Activated CD4-positive, alpha-beta T cell treated with anti-CD3 and anti-CD28 coated beads, Interleukin-2, amount 50 U/mL, for 16 hours (primary cell): ENCODE measurements around the gene VANGL2.

Experiments
- DNase-seq: peaks from one replicate; pipeline ENCODE4 v3.0.0-alpha.2; 2020

Gene VANGL2

DNA sequence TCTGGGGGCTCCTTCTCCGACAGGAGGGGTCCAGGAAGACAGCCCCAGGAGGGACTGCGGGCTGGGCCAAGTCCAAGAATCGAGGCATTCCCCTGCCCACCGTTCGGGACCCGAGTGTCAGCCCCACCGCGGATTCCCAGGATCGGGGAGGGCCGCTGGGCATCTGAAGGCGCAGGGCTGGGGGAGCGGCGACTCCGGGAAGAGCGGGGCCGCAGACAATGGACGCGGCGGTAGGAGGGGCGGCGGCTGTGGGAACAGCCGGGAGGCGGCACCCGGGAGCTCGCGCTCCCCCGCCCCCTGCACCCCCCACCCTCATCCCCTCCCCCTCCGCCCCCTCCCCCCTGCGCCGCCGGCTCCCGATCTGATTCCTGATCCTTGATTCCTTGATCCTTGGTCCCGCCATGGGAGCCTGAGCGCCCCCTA lies at the start of gene VANGL2:
TSS of gene VANGL2 (plus strand) at position 342 of the 423 bp plus-strand sequence. CDS start 15,274 bp downstream, outside the sequence.
- peak; percentile 12 for DNase-seq

DNA sequence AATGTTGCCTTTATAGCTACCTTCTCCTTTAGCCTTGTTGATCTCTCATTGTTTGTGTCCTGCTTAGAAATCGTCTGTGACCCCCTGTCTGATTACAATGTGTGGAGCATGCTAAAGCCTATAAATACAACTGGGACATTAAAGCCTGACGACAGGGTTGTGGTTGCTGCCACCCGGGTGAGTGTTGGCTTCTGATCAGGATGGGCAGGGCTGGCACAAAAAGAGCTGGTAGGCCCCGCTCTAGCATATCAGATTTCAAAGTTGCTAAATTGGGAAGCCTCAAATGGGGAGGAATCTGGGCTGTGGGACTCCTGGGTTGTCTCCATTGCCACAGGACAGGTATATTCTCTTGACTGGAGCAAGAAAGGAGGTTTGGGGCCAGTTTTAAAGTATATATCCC lies 48.7 kb upstream of the VANGL2 start:
- DNase-seq: no peak

DNA sequence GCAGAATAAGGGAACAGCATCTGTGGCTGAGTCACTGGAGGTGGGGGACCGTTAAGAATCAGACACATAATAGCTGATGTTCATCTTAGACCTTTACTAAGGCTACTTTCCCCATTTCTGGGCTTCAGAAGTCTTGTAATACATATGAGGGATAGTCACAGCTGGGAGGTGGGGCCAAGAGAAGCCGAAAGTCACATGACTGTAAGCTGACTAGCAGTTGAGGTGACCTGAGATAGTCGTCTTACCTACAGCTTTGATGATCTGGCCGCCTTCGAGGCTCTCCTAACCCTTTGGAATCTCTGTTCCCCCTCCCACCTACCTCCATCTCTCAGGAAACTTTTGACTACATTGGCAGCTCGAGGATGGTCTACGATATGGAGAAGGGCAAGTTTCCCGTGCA lies 47.8 kb upstream of the VANGL2 start:
- DNase-seq: no peak

DNA sequence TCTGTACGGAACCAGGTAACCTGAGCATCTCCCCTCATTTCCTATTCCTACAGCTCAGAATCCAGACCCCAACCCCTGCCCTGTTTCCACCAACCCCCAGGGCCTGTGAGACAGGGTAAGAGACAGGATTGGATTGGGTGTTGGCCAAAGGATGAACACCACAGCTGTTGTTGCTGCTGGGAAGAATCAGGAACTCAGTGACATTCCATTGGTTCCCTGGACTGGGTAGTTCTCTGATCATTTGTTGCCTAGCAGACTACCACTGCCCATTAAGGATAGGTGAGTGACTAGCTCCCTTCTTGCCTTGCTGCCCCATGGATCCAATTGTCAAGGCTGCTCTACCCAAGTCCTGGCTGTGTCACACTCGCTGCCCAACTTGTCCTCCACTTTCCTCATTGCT lies 47.1 kb upstream of the VANGL2 start:
- DNase-seq: no peak

DNA sequence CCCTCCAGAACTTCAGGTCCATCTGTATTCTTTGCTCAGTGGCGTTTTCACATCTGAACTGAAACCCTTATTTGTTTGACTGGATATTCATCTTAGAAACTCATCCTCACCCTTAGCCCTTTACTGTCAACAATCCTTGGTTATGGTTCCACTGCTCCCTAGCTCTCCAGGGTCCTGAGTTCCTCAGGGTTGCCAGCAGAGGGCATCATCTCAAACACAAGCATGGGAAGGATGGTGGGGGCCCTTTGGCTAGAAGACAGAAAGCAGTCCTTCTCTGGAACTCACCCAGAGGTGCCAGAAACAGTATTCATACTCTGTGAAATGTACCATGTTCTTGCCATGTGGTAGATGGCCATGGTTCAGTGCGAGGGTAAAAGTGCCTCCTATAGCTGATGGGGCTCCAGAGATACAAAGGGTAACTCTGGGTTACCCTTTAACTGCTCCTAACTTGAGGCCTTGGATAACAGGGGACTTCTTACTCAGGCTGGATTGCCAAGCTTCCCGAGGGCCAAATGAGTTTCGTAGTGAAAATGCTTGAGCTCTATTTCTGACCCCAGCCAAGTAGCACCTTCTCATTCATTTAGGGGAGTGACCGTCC lies 45.9 kb upstream of the VANGL2 start:
- peak; percentile 29 for DNase-seq

DNA sequence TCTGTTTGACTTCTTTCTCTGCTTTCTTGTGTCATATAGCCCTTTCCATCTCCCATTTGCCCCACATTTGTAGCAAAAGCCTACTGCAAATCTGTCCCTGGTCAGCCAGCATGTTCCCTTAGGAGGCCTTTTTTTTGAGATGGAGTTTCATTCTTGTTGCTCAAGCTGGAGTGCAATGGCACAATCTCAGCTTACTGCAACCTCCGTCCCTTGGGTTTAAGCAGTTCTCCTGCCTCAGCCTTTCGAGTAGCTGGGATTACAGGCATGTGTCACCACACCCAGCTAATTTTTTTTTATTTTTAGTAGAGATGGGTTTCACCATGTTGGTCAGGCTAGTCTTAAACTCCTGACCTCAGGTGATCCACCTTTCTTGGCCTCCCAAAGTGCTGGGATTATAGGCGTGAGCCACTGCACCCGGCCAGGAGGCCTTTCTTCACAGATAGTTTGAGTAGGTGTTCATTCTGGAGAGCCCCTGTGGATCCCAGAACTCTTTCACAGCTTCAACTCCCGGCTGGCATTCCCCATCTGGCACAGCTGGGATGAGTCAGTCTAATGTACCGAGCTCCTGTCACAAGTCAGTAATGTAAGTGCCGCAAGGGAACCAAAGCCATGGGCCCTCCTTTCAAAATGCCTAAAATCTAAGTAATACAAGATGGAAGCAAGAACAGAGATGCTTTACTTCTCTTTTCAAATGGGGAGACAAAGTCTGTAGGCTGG lies 42.9 kb upstream of the VANGL2 start:
- no peak for DNase-seq

DNA sequence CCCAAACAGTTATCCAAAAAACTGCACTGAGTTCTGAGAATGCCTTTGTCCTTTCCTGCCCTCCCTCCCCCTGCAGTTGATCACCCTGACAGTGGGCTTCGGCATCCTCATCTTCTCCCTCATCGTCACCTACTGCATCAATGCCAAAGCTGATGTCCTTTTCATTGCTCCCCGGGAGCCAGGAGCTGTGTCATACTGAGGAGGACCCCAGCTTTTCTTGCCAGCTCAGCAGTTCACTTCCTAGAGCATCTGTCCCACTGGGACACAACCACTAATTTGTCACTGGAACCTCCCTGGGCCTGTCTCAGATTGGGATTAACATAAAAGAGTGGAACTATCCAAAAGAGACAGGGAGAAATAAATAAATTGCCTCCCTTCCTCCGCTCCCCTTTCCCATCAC lies 42.3 kb upstream of the VANGL2 start:
- no peak for DNase-seq

DNA sequence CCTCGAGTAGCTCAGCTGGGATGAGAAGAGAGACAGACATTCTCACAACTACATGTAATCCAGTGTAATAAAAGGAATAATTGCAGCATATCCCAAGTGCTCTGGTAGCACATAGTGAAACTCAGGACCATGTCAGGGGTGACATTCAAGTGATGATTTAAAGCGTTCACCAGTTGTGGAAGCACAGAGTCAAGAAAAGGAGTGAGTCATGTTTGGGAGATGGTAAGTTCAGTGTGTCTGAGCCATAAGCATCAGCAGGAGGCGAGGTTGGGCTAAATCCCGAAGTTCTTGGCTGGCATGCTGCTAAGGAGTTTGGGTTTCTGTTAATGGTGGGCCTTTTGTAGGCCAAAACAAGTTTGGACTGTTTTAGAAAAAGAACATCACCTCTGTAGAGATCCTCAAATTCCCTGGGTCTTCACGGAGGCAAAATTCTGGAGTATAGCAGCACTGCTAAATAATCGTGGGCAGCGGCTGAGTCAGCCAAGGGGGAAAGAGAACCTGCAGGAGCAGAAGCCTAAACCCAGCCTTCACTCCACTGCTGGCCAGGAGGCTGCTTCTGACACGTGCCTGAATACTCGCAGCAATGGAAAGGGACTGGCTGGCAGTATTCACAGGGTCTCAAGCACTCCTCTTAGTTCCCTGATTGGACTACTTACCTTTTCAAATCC lies 40.7 kb upstream of the VANGL2 start:
- no peak for DNase-seq

DNA sequence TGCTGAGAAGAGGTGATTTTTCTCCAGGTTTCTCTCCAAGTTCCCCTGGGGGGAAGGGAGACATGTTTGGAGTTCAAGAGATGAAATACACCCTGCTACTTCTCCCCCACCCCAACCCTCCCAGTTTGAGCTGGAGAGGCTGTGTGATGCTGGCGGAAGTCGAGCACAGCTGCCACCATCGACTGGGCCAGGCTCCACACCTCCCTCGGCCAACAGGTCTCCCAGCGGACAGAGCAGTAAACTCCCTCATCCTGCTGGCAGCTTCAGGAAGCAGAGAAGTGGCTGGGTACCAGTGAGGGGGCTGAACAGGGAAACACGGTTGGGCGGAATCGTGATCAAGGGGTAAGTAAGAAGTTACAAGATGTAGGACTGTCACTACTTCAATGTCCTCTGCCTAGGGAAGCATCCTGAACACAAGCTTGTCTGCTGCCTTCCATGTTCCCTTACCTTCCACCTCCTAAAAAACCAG lies 40.1 kb upstream of the VANGL2 start:
- no peak for DNase-seq

DNA sequence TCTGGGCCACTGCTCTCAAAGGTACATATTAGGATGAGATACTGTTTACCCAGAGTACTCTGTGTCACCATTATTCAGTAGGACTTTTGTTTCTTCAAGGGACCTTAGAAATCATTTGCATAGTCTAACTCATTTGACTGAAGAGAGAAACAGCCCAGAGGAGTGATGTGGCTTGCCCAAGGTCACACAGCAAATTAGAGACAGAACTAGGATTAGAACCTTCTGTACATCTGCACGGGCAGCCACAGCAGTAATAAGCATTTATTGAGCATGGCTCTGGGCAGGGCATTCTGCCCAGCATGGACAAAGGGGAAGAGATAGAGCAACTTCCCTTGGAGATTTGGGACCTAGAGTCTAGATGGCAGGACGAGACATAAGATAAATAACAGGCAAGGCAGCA lies 39.2 kb upstream of the VANGL2 start:
- no peak for DNase-seq

DNA sequence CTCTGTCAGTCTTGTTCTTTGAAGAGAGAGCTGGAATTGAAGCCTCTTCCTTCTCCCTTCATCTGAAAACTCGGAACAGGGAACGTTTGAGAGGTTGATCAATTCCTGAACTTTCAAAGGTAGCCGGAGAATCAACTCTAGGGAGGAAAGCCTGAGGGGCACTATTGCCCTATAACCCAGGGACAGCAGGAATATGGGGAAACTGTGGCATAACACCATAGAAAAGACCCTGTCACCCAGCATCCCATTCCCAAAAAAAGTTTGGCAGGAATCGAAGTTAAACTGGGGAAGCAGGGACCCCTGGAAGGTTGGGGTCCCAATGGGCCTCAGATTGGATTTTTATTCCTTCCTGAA lies 38.6 kb upstream of the VANGL2 start:
- DNase-seq: no peak

DNA sequence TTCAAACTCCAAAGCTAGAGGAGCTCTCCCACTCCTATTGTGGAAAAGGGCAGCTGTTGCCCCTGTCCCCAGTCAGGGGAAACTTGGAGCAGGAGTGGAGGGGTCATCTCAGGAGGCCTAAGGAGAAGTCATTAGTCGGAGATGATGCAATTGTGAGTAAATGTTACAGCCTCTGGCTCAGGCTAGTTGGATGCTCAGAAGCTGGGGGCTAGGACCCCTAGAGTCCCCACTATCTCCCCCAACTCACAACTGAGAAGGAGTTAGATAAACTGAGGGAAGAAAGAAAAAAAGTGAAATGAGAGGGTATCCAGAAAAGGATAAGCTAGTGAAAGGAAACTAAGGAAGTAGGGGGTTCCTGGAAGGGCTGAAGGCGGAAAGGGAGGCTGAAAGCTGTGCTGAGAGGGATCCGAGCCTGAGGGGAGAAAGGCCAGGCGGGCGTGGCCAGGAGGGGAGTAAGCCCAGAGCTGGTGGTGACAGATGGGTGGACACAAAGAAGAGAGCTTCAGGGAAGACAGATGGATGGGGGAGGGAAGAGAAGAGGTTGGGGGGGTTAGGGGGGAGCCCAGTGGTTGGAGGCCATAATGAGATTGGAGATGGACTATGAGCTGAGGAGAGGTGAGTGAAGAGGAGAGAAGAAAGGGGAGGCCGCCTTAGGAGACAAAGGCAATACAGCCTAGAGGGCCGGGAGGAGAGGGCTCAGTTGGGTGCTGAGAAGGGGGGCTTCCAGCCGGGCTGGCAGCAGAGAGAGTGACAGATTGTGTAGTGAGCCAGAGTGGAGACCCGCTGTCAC lies 38.0 kb upstream of the VANGL2 start:
- DNase-seq: no peak

DNA sequence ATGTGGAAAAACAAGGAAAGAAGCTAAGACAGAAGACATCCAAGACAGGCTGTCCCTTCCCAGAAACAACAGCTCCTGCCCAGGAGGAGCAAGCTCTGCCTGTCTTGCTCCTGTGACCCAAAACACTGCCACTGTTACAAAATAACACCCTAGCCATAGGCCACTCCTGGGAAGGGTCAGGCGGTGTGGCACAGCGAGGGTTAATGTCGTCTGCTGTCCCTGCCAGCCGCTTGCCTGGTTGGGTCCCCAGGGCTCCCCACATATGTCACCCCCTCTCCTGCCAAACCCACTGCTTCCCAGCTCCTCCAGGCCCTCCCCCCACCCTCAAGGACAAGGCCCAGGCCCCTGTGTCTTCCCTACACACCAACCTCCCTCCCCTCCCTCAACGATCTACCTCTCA lies 37.4 kb upstream of the VANGL2 start:
- DNase-seq: no peak

DNA sequence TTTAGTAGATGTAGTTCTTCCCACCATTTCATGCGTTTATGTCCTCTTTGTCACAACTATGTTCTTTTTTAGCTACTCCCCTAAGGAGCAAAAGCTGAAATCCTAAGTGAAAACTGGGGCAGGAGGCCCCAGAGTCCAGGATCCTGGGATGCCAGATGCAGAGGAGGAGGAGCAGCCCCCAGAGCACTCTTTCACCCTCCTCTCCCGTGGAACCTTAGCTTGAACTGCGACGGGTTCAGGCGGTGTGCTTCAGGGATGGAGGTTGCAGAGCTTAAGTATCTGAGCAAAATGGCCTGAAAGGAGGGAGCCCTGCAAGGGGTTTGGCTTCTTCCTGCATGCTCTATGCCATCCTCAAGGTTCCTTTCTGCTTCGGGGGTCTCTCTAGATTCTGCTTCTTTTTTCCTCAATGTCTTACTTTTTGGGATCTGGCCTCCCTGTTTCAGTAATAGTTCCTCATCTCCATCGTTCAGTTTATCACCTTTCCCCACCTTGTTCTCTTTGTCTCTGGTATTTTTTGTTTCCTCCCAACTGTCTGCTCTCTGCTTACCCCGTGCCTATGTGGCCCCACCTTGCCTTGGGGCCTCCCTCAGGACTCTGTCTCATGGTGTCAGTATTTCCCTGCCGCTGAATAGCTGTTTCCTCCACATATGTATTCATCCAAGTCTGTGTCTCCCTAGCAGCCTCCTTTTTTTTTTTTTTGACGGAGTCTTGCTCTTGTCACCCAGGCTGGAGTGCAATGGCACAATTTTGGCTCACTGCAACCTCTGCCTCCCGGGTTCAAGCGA lies 36.2 kb upstream of the VANGL2 start:
- no peak for DNase-seq

DNA sequence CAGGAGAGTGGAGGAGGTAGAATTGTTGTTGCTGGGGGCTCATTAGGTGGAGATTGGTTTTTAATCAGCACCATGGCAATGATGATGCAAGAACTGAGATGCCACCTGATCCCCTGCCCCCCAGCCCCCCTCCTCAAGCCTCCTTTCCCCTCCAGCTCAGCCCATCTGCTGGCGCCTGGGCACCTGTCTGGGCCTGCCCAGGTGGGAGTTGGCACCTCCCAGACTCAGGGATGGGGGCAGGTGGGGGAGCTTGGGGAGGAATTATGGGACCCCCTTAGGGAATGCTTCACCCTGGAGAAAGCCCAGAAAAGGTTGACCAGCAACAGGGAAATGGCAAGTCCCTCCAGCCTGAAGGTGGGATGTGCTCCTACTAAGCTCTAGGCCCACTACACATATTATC lies 35.0 kb upstream of the VANGL2 start:
- no peak for DNase-seq

DNA sequence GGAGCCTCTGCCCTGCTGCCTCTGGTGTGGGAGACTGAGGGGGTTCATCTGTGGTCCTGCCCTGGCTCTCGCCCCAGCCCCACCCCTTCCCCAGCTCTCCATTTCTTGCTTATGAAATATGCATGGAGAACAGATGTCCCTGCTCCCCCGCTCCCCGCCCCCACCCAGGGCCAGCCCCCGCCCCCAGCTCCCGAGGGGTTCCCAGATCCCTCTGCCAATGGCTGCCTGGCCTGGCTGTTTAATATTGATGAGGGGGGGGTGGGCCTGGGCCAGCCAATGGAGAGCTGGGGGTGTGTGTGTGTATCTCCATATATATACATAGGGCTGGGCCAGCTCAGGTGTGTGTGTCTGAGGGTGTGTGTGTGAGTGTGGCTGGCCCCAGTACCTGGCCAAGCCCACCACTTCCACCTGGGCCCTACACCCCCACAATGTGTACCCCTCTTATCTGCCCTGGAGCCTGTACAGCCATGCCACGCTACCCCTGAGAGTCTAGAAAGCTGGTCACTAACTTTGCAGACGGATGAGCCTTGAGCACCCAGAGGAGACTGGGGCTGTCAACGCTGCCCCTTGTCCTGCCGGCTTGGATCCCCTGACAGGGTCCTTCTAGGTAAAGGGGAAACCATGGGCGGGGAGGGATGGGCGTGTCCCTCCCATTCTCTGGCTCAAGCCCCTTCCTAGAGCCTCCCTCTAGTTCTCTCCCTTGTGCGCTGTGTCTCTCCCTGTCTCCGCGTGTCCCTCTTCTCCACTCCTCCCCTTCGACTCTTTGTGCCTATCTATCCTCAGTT lies 33.4 kb upstream of the VANGL2 start, which contains the start of gene NHLH1:
TSS of gene NHLH1 (plus strand) at position 341 of the 785 bp plus-strand sequence. CDS start 3,661 bp downstream, outside the sequence.
- DNase-seq: no peak

DNA sequence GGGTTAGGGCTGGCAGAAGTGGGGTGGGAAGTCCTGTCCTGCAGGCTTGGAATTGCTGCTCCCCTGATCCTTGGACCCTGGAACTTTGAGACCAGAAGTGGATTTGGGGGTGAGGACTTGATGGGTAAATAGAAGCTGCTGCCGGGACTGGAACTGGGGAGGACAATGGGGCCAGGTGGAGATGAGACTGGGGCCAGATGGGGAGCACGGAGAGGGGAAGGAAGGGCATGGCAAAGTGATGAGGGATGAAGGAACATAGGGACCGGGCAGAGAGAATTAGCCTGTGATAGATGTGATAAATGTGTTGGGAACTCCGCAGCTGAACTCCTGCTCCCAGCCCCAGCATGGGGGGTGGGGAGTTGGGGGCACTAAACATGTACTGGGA lies 32.9 kb upstream of the VANGL2 start:
- no peak for DNase-seq

DNA sequence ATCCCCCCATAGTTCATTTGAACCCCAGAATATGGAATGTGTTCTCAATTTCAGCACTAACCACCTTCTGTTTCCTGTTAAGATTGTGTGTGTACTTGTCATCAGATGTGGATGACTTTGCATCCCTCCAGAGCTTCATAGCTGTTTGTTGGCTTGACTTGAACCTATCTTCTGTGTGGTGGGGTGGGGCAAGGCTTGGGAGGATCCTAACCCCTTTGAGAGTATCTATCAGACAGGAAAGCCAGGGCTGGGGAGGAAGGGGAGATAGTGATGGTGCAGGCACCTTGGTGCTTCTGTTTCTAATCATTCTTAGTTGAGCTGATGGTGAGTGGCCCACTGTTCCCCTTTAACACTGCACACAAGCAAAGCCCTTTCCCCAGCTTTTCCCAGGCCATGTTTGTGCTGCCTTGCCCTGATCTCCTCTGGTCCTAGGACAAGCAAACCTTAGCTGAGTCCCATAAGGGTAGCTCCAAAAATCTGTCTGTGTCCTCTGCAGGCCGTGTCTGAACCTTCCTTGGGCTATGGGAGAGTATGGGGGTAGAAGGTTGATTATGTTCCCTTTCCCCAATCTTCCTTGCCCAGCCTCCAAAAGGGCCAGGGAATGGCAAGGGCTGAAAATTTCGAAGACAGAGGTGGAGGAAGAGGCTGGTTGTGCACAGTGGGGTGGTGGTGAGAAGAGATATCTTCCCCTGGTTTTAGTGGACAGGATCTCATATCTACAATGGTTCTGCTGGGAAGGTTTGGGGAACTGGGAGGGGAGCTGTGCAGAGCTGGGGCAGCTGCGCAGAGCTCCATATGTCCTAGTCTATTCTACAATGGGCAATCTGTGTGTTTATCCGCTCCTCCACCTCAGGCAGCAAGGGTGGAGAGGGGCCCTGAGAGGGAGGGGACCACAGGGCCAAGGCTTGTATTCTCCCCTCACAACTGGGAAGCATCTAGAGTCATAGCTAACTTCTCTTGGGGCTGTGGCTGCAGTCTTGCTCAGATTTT lies 32.1 kb upstream of the VANGL2 start:
- no peak for DNase-seq

DNA sequence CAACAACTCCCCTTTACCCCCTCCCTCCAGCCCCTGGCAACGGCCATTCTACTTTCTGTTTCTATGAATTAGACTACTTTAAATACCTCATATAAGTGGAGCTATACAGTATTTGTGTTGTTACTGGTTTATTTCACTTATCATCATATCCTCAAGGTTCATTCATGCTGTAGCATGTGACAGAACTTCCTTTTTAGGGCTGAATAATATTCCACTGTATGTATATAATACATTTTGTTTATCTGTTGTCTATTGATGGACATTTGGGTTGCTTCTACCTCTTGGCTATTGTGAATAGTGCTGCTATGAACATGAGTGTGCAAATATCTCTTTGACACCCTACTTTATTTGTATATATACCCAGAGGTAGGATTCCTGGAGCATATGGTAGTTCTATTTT lies 31.3 kb upstream of the VANGL2 start:
- no peak for DNase-seq
